ENCODE measurements around the gene CLDN15.
"Not testable (repeated sequence)": the region's sequence is repeated elsewhere in the genome, so short reads cannot be mapped to it uniquely, and the experiment has no call there.

Gene CLDN15

GRCh38 chr7:101205901-101206664, 31.5 kb downstream of the CLDN15 start:
- H3K27me3 ChIP-seq (replicated peaks; ENCODE audit: control insufficient read depth, insufficient read depth, low read length) = no peaks in the 10 kb centered on the region; the same call in 1 of the 2 replicates
- no peak for DNase-seq (ENCODE audit: extremely low read depth, insufficient read length)
- no peak overlapping the region for H3K4me3 ChIP-seq (replicated peaks; ENCODE audit: low read depth, low read length)
- TF ChIP-seq CTCF (IDR thresholded peaks at IDR 0.05; ENCODE audit: insufficient read depth, low read length, poor library complexity, severe bottlenecking) = no peak
- H3K36me3 ChIP-seq (ENCODE audit: control insufficient read depth, insufficient read depth, low read length) = peaks cover 8% of the 10 kb centered on the region

- H3K36me3 ChIP-seq (ENCODE audit: control insufficient read depth, insufficient read depth, low read length); H3K27me3 ChIP-seq (replicated peaks; ENCODE audit: control insufficient read depth, insufficient read depth, low read length); H3K4me3 ChIP-seq (replicated peaks; ENCODE audit: low read depth, low read length); DNase-seq (ENCODE audit: extremely low read depth, insufficient read length): not testable (repeated sequence)
Observed at GRCh38 chr7:101203740-101204738, 33.6 kb downstream of the CLDN15 start.

- Histone ChIP-seq H3K36me3 (ENCODE audit: control insufficient read depth, insufficient read depth, low read length) (peaks cover 3% of the 10 kb centered on the region; the same call in 1 of the 2 replicates), H3K27me3 (replicated peaks; ENCODE audit: control insufficient read depth, insufficient read depth, low read length) (no peaks in the 10 kb centered on the region; the same call in 1 of the 2 replicates), H3K4me3 (replicated peaks; ENCODE audit: low read depth, low read length) (no peak overlapping the region)
- DNase-seq (ENCODE audit: extremely low read depth, insufficient read length) = no peak
- TF ChIP-seq CTCF (IDR thresholded peaks at IDR 0.05; ENCODE audit: insufficient read depth, low read length, poor library complexity, severe bottlenecking) = no peak
Observed at GRCh38 chr7:101202603-101202918, 35.0 kb downstream of the CLDN15 start.

- no peak overlapping the region for H3K4me3 ChIP-seq (replicated peaks; ENCODE audit: low read depth, low read length)
- no peak for DNase-seq (ENCODE audit: extremely low read depth, insufficient read length)
Observed at GRCh38 chr7:101201695-101202602, 35.7 kb downstream of the CLDN15 start.

GRCh38 chr7:101200862-101201599, 36.6 kb downstream of the CLDN15 start, which contains the start of gene MOGAT3:
Gene MOGAT3 (minus strand): TSS chr7:101201036. CDS start chr7:101200854, 182 bp downstream.
- DNase-seq (ENCODE audit: extremely low read depth, insufficient read length) = no peak
- Histone ChIP-seq H3K27me3 (replicated peaks; ENCODE audit: control insufficient read depth, insufficient read depth, low read length) (no peaks in the 10 kb centered on the region; the same call in 1 of the 2 replicates), H3K4me3 (replicated peaks; ENCODE audit: low read depth, low read length) (no peak within 1 kb of the TSS), H3K36me3 (ENCODE audit: control insufficient read depth, insufficient read depth, low read length) (no peaks in the 10 kb centered on the region)
- no peak for TF ChIP-seq CTCF (IDR thresholded peaks at IDR 0.05; ENCODE audit: insufficient read depth, low read length, poor library complexity, severe bottlenecking)

More at GRCh38 chr7:101201695-101202602, 35.7 kb downstream of the CLDN15 start:
- TF ChIP-seq CTCF (IDR thresholded peaks at IDR 0.05; ENCODE audit: insufficient read depth, low read length, poor library complexity, severe bottlenecking) = no peak
- peaks cover 3% of the 10 kb centered on the region; the same call in 1 of the 2 replicates for H3K36me3 ChIP-seq (ENCODE audit: control insufficient read depth, insufficient read depth, low read length)
- no peaks in the 10 kb centered on the region; the same call in 1 of the 2 replicates for H3K27me3 ChIP-seq (replicated peaks; ENCODE audit: control insufficient read depth, insufficient read depth, low read length)
